CD4-positive, alpha-beta memory T cell (primary cell): ENCODE results near the gene TSNAX. TPM values are rescaled to one million over a fixed set of nuclear protein-coding genes. Genes with fewer than 3 reads are reported as not detected.

ENCODE experiments used
- CTCF ChIA-PET: fragments of 350-600 bp; sonication (Branson Sonifier 250); formaldehyde crosslinking; loops from one replicate; lab custom pipeline; 2021; ENCODE audit warnings: inconsistent platforms; ENCODE audit not compliant: partially characterized antibody; lab: Charles Lee
- POLR2A ChIA-PET: fragments of 350-600 bp; sonication (Branson Sonifier 250); formaldehyde crosslinking; loops from one replicate; lab custom pipeline; 2021; ENCODE audit not compliant: partially characterized antibody; lab: Charles Lee
- DNase-seq, 5 donors: peaks; one replicate each; pipeline versions ENCODE4 v3.0.0 to v3.0.0-alpha.2; 2020 to 2022; ENCODE audit warnings: mixed read lengths in 1 of 5
- H3K27ac ChIP-seq: one replicate; pipeline ENCODE4 v1.7.0; 2013; ENCODE audit warnings: low read depth, low read length
- H3K27me3 ChIP-seq: 2 replicates; pipeline ENCODE4 v1.7.0; 2013; ENCODE audit warnings: mild to moderate bottlenecking, low read length, moderate library complexity; ENCODE audit not compliant: insufficient read depth
- H3K36me3 ChIP-seq: 2 replicates; pipeline ENCODE4 v1.7.0; 2013; ENCODE audit warnings: mild to moderate bottlenecking, low read length, moderate library complexity; ENCODE audit not compliant: insufficient read depth
- H3K4me1 ChIP-seq: 2 replicates; pipeline ENCODE4 v1.7.0; 2013; ENCODE audit warnings: mild to moderate bottlenecking, low read length, moderate library complexity; ENCODE audit not compliant: insufficient read depth
- H3K4me3 ChIP-seq, 2 donors: one replicate each; pipeline ENCODE4 v1.7.0; 2013; ENCODE audit warnings: low read length in 2 of 2, mild to moderate bottlenecking in 1 of 2
- H3K9me3 ChIP-seq, 2 donors: one replicate each; pipeline ENCODE4 v1.7.0; 2013; ENCODE audit warnings: low read length in 2 of 2, control low read depth in 1 of 2; ENCODE audit not compliant: control insufficient read depth in 1 of 2
- H3K27ac Mint-ChIP-seq, 7 donors: one replicate each; pipeline ENCODE4 v1.8.0; 2020 to 2021; ENCODE audit warnings: mixed read lengths in 7 of 7, mild to moderate bottlenecking in 6 of 7, inconsistent platforms in 3 of 7, moderate library complexity in 3 of 7
- H3K27me3 Mint-ChIP-seq, 2 donors: one replicate each; pipeline ENCODE4 v1.8.0; 2020 to 2021; ENCODE audit warnings: mixed read lengths in 2 of 2
- H3K36me3 Mint-ChIP-seq, 2 donors: one replicate each; pipeline ENCODE4 v1.8.0; 2020 to 2021; ENCODE audit warnings: mixed read lengths in 2 of 2, inconsistent platforms in 1 of 2, mild to moderate bottlenecking in 1 of 2
- H3K4me1 Mint-ChIP-seq, 4 donors: one replicate each; pipeline ENCODE4 v1.8.0; 2020 to 2021; ENCODE audit warnings: mixed read lengths in 4 of 4, mild to moderate bottlenecking in 1 of 4
- H3K4me3 Mint-ChIP-seq, 8 donors: one replicate each; pipeline ENCODE4 v1.8.0; 2020 to 2021; ENCODE audit warnings: mixed read lengths in 8 of 8, mild to moderate bottlenecking in 7 of 8, moderate library complexity in 6 of 8, inconsistent platforms in 3 of 8
- H3K9me3 Mint-ChIP-seq, 8 donors: one replicate each; pipeline ENCODE4 v1.8.0; 2020 to 2021; ENCODE audit warnings: mixed read lengths in 8 of 8, mild to moderate bottlenecking in 5 of 8, inconsistent platforms in 3 of 8, moderate library complexity in 1 of 8
- intact Hi-C: fragments of 100-400 bp; cut with micrococcal nuclease; formaldehyde crosslinking; loops from one replicate; pipeline ENCODE4 v1.15.1; 2023
- polyA plus RNA-seq, 2 donors: library from polyadenylated mRNA; unstranded; fragments of 300-500 nt; fragmentation: Illumina TruSeq; gene quantifications; one replicate each; pipeline ENCODE4 v1.2.3, GENCODE V29; 2021
- total RNA-seq, 2 experiments: library from RNA; stranded (reverse); gene quantifications; one replicate each; pipeline ENCODE4 v1.2.3, GENCODE V29; 2021

The TSNAX gene, protein sequence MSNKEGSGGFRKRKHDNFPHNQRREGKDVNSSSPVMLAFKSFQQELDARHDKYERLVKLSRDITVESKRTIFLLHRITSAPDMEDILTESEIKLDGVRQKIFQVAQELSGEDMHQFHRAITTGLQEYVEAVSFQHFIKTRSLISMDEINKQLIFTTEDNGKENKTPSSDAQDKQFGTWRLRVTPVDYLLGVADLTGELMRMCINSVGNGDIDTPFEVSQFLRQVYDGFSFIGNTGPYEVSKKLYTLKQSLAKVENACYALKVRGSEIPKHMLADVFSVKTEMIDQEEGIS
- total RNA-seq = 10 to 100 TPM; 43.5 to 50.7 TPM
- polyA plus RNA-seq = 100 to 1,000 TPM in 1 of 2 donors, 10 to 100 TPM in 1; 84.3 to 130 TPM

DNA sequence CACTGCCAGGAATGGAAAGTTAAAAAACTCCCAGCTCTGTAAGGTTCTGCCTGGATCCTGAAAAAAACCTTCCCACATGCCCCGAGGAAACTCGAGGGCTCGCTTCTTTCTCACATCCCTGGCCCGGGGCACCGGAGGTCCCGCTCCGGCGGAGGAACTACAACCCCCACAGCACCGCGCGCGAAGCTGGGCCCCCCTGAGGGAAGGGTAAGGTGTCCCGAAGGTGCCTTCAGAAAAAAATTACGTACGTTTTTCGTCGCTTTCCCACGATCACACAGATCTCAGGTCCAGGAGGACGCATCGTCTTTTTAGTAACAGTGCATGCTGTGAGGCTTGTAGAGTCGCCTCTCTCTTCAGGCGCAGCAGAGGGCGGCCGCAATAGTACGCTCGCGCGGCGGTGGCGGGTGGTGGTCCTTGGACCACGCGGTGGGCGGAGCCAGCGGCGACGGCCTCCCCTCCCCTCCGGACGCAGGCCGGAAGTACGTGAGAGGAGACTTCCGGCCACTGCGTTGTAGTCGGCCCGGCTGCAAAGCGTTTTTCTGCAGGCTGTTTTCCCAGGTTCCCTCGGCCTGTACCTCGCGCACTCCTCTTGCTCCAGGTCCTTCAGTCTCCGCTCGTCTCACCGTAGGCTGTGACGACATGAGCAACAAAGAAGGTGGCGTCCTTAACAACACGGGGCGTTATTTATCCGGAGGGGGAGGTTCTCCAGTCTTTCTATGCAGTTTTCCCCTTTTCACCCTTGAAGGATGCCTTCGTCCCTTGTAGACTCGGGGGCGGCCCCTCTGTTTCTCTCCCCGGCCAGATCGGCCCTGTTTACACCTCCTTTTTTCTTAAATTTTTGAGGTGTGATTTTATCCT, at the start of gene TSNAX:
Gene TSNAX, plus strand, starts transcription at position 498 of the 858 bp plus-strand sequence. Its CDS starts 142 bp downstream, at position 640.
- intact Hi-C loops = loop anchor here (1.0 to 5.0 kb wide), 7 partner anchors 68 to 550 kb away; partner anchors contain the start of genes EGLN1, GNPAT, SPRTN and TTC13
- H3K9me3 ChIP-seq = no peaks in the 10 kb centered on the region
- ChIA-PET CTCF (interaction anchor here (1.0 to 1.3 kb wide), 2 partner anchors 165 to 190 kb away, joined by 3 read pairs; partner anchors contain the start of genes EXOC8 and SPRTN), POLR2A (interaction anchor here (0.5 to 3.2 kb wide), 6 partner anchors 8 to 286 kb away, joined by 3 to 26 read pairs (median 4); partner anchors contain the start of genes EGLN1, EXOC8 and SPRTN)
- peak within 1 kb of the TSS; percentile 82 for H3K27ac ChIP-seq
- Mint-ChIP-seq H3K4me1 (peaks cover 19 to 52% (median 36%) of the 10 kb centered on the region in 4 donors), H3K4me3 (peak within 1 kb of the TSS; percentile 96 to 98 (median 98)), H3K27me3 (no peaks in the 10 kb centered on the region), H3K36me3 (peaks cover 13 to 31% of the 10 kb centered on the region in 2 donors), H3K27ac (peak within 1 kb of the TSS; percentile 99 to 100 (median 100)), H3K9me3 (no peaks in the 10 kb centered on the region)
- H3K36me3 ChIP-seq = no peaks in the 10 kb centered on the region
- peaks cover 52% of the 10 kb centered on the region for H3K4me1 ChIP-seq
- peak; percentile 87 to 94 (median 93) for DNase-seq
- peak within 1 kb of the TSS; percentile 59 to 86 for H3K4me3 ChIP-seq
- no peaks in the 10 kb centered on the region for H3K27me3 ChIP-seq

DNA sequence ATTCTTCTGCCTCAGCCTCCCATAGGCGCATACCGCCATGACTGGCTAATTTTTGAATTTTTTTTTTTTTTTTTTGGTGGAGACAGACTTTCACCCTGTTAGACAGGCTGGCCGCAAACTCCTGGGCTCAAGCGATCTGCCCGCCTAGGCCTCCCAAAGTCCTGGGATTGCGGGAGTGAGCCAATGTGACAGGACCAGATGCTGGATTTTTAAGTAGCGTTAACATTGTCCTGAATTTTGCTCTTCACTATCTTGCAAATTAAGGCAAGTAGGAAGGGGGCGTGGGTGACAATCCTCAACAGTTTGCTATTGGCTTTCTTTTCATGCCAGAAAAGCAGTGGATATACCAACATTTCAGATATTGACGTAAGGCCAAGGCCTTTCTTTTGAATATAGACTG, 49.7 kb upstream of the TSNAX start:
- CTCF ChIA-PET = no interaction called here
- POLR2A ChIA-PET = no interaction called here
- Mint-ChIP-seq H3K27me3 (peaks cover 7 to 8% of the 10 kb centered on the region in 2 donors), H3K4me1 (no peaks in the 10 kb centered on the region), H3K4me3 (no peak overlapping the region), H3K9me3 (peaks cover 0 to 6% (median 0%) of the 10 kb centered on the region in 8 donors), H3K36me3 (no peaks in the 10 kb centered on the region), H3K27ac (no peak overlapping the region)
- intact Hi-C loops = no loop called here
- Histone ChIP-seq H3K4me3 (no peak overlapping the region), H3K27ac (no peak overlapping the region), H3K27me3 (peaks cover 5% of the 10 kb centered on the region), H3K36me3 (no peaks in the 10 kb centered on the region), H3K4me1 (no peaks in the 10 kb centered on the region), H3K9me3 (no peaks in the 10 kb centered on the region)
- no peak for DNase-seq

DNA sequence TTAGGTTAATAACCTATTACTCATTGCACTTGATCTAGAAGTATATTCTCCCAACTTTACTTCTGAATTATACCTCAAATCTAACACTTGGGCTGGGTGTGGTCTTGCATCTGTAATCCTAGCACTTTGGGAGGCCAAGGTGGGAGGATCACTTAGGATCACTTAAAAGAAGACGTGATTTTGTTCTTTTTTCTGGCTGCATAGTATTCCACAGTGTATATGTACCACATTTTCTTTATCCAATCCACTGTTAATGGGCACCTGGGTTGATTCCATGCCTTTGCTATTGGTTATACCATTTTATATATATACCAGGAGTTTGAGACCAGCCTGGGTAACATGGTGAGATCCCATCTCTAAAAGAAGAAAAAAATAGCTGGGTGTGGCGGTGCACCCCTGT, 48.5 kb upstream of the TSNAX start:
- no peaks in the 10 kb centered on the region for H3K9me3 ChIP-seq
- Mint-ChIP-seq H3K9me3 (peaks cover 0 to 6% (median 0%) of the 10 kb centered on the region in 8 donors), H3K27ac (no peak overlapping the region), H3K36me3 (no peaks in the 10 kb centered on the region), H3K4me1 (no peaks in the 10 kb centered on the region), H3K27me3 (peaks cover 5 to 7% of the 10 kb centered on the region in 2 donors), H3K4me3 (no peak overlapping the region)
- POLR2A ChIA-PET = no interaction called here
- intact Hi-C loops = no loop called here
- no peak overlapping the region for H3K27ac ChIP-seq
- H3K27me3 ChIP-seq = peaks cover 5% of the 10 kb centered on the region
- no peak for DNase-seq
- H3K4me3 ChIP-seq = no peak overlapping the region
- CTCF ChIA-PET = no interaction called here
- H3K4me1 ChIP-seq = no peaks in the 10 kb centered on the region
- H3K36me3 ChIP-seq = no peaks in the 10 kb centered on the region

DNA sequence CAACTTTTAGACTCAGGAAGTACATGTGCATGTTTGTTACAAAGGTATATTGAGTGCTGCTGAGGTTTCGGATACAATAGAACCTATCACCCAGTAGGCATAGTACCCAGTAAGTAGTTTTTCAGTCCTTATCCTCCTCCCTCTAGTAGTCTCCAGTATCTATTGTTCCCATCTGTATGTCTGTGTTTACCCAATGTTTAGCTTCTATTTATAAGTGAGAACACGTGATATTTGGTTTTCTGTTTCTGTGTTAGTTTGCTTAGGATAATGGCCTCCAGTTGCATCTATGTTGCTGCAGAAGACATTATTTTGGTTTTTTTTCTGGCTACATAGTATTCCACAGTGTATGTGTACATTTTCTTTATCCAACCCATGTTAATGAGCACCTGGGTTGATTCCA, 47.2 kb upstream of the TSNAX start:
- no peaks in the 10 kb centered on the region for H3K4me1 Mint-ChIP-seq
- no peak overlapping the region for H3K4me3 Mint-ChIP-seq
- H3K27me3 ChIP-seq = peaks cover 5% of the 10 kb centered on the region
- CTCF ChIA-PET = no interaction called here
- H3K36me3 ChIP-seq = no peaks in the 10 kb centered on the region
- H3K9me3 Mint-ChIP-seq = peaks cover 0 to 6% (median 0%) of the 10 kb centered on the region in 8 donors
- POLR2A ChIA-PET = no interaction called here
- no peak overlapping the region for H3K27ac Mint-ChIP-seq
- no peak overlapping the region for H3K4me3 ChIP-seq
- no peaks in the 10 kb centered on the region for H3K4me1 ChIP-seq
- no peak for DNase-seq
- intact Hi-C loops = no loop called here
- no peaks in the 10 kb centered on the region for H3K36me3 Mint-ChIP-seq
- no peak overlapping the region for H3K27ac ChIP-seq
- no peaks in the 10 kb centered on the region for H3K9me3 ChIP-seq
- peaks cover 5 to 7% of the 10 kb centered on the region in 2 donors for H3K27me3 Mint-ChIP-seq

DNA sequence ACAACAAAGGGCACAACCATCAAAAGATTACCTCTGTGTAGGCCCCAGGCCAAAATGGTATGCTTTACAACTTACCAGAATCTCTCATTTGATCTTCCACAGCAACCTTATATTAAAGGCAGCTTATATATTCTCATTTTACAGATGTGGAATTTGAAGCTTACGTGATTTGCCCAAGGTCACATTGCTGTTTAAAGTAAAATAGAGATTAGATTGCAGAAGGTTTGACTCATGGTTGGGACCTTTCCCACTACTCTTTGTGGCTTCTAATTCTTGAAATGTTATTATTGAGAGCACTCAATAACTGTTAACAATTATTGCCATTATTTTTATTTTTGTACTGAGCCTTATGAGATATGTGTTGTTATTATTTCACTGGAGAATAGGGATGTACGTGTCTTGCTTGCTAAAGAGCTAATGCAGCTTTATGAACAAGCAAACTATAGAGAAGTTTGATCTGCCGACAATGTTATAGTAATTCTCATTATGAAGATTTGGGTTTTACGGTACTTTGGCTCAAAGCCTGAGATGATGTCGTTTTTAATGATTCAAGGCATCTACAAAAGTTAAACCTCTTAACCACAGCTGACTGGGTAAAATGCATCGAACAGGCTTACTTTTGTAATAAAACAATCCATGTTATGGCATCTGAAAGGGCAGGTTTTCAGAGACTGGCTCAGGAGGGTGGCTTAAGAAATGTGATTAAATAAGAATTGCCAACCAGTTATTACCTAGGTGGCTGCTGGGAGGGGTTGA, 43.3 kb upstream of the TSNAX start:
- Histone ChIP-seq H3K4me1 (no peaks in the 10 kb centered on the region), H3K27ac (no peak overlapping the region), H3K27me3 (no peaks in the 10 kb centered on the region), H3K4me3 (no peak overlapping the region), H3K9me3 (no peaks in the 10 kb centered on the region), H3K36me3 (no peaks in the 10 kb centered on the region)
- intact Hi-C loops = no loop called here
- DNase-seq = no peak
- ChIA-PET POLR2A (no interaction called here), CTCF (no interaction called here)
- Mint-ChIP-seq H3K36me3 (no peaks in the 10 kb centered on the region), H3K9me3 (peaks cover 0 to under 1% (median 0%) of the 10 kb centered on the region in 8 donors), H3K4me1 (no peaks in the 10 kb centered on the region), H3K4me3 (no peak overlapping the region), H3K27me3 (peaks cover 4 to 11% of the 10 kb centered on the region in 2 donors), H3K27ac (no peak overlapping the region)

DNA sequence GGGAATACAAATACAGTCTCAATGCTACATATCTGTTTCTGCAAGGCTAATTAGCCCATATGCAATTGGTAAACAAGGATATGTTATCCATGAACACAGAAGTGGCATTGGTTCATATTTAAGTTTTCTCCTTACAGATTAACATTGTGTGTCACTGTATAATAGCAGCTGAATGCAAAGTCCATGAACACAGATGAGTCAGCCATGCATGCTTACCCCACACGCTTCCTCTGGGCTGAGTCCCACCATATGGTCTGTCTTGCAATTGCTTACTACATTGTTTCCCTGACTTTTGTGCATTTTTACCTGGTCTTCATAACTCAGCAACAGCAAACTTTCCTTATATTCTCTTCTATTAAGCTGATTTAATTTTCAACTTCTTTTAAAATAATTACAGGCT, 41.5 kb upstream of the TSNAX start:
- intact Hi-C loops = no loop called here
- Mint-ChIP-seq H3K4me1 (no peaks in the 10 kb centered on the region), H3K36me3 (no peaks in the 10 kb centered on the region), H3K4me3 (no peak overlapping the region), H3K27me3 (peaks cover 4 to 8% of the 10 kb centered on the region in 2 donors), H3K9me3 (no peaks in the 10 kb centered on the region), H3K27ac (no peak overlapping the region)
- Histone ChIP-seq H3K36me3 (no peaks in the 10 kb centered on the region), H3K4me3 (no peak overlapping the region), H3K27ac (no peak overlapping the region), H3K4me1 (no peaks in the 10 kb centered on the region), H3K27me3 (no peaks in the 10 kb centered on the region), H3K9me3 (no peaks in the 10 kb centered on the region)
- DNase-seq = no peak
- ChIA-PET POLR2A (no interaction called here), CTCF (no interaction called here)
